OCI-M1 (cell line): Measurements from ENCODE around the gene BLMH.

ENCODE experiments used
- DNase-seq: peaks from one replicate; lab custom pipeline; 2025; lab: John Stamatoyannopoulos, UW

Gene BLMH, protein sequence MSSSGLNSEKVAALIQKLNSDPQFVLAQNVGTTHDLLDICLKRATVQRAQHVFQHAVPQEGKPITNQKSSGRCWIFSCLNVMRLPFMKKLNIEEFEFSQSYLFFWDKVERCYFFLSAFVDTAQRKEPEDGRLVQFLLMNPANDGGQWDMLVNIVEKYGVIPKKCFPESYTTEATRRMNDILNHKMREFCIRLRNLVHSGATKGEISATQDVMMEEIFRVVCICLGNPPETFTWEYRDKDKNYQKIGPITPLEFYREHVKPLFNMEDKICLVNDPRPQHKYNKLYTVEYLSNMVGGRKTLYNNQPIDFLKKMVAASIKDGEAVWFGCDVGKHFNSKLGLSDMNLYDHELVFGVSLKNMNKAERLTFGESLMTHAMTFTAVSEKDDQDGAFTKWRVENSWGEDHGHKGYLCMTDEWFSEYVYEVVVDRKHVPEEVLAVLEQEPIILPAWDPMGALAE

DNA sequence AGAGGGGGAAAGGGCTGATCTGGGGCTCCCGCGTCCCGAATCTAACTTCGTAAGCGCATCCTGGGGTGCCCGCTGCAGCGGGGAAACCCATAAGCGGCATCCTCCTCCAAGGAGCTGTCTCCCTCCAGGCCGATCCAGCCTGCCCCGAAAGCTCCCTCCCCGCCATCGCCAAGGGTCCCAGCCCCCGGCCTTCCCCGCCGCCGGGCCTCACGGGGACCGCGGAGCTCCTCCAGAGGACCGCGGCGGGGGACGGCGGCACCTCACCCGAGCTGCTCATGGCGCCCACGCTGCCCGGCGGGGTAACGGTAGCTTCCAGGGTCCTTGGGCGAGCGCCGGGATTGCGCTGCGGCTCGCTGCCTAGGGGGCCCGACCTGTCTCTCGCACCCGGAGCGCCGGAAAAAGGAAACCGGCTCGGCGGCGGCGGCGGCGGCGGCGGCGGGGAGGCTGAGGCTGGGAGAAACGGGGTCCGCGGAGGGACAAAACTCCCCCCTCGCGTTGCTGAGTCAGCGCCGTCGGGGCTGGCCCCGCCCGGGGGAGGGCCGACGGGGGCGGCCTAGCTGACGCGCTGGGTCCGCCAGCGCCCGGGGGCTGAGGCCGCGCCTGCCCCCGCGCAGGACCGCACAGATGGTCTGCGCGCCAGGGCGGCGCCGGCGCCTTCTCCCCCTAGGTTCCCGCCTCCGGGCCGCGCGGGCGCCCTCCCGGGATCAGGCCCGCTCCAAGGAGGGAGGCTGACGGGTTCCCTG is at the start of gene BLMH:
TSS of gene BLMH (minus strand) at position 402 of the 743 bp plus-strand sequence. CDS start at position 277, 125 bp downstream.
- peak; percentile 84 for DNase-seq

DNA sequence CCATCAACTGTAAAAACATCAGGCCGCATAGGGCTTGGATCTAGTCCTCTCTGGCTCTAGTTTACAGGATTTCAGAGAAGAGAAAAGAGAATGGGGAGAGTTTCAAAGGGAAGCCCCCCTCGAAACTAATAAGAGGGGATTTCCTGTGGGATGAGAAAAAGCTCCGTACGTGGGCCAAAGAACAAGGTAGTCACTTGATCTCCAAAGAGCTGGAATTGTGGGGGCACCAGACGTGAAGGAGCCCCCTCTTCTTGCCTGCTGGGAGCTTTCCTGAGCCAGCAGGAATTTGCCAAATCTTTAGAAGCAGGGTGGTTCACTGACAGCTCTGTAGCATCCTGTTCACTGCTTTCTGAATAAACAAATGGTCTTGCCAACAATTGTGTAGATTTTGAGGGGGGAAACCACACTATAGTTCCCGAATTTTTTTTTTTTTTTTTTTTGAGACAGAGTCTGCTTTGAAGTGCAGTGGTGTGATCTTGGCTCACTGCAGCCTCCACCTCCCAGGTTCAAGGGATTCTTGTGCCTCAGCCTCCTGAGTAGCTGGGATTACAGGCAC is 49.1 kb upstream of the BLMH start:
- no peak for DNase-seq

DNA sequence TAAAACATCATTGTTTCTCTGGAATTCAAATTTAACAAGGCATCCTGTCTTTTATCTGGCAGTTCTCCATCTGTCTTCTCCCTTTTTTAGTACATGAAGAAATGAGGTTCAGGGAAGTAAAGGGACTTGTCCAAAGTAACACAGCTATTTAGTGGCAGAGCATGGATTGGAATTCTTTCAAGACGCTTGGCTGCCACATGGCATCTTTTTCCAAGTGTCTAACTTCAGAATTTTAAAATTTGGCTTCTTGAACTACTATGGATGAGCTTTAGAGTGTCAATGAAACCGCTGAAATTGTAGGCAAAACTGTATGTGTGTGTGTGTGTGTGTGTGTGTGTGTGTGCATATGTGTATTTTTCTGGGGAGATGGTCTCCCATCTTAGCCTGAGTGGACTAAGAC is 47.3 kb upstream of the BLMH start:
- no peak for DNase-seq

DNA sequence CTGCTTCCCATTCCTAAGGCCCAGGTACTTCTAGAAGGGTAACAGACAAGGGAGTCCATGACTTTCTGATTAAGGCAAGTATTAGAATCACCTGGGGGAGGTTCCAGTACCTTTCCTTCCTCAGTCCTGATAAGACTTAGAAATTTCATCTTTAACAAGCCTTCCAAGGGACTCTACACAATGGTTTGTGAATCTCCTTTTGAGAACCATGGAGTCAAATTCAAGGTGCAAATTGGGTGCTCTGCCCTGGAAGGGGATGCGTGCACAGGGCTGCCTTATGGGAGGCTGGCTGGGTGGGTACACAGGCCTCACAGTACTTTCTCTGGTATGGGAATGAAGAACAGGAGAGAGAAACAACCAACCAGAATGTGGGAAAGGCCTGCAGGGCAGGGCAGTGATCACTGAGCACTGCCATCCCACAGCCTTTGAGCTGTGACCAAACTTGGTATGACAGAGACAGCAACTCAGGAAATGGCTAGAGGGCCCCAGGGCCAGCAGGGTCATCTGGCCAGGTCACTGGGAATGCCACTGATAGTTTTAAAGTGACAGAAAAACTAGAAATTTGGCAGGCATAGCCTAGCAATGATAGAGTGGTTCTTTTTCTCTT is 45.8 kb upstream of the BLMH start:
- no peak for DNase-seq

DNA sequence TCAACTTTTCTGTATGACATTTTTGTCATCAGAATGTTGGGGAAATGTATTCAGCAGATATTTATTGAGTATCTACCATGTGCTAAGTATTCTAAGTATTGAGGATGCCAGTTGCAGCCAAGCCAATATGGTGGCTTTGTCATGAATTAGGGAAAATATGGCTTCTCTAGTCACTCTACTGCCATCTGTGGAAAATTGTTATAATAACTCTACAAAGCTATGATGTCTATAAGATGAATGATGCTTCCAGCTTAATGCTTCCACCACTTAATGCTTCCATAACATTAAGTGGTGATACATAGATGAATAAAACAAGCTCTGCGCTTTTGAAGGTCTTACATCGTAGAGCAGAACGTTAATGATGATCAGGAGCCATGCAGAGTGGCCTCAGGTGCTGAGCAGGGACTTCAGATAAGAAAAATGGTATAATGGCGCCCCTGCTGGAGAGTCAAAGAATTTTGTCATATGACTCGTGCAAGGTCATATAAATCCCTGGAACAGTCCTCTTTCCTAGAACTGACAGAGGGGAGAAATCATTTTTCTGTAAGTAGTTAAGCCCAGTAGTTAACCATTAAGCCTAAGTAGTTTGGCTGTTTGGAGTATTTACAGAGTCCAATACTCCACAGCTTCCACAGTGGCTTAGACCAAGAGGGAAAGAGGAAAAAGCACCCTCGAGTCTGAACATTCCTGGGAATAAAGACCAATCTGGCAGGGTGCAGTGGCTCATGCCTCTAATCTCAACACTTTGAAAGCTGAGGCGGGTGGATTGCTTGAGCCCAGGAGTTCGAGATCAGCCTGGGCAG is 44.8 kb upstream of the BLMH start:
- peak; percentile 94 for DNase-seq

DNA sequence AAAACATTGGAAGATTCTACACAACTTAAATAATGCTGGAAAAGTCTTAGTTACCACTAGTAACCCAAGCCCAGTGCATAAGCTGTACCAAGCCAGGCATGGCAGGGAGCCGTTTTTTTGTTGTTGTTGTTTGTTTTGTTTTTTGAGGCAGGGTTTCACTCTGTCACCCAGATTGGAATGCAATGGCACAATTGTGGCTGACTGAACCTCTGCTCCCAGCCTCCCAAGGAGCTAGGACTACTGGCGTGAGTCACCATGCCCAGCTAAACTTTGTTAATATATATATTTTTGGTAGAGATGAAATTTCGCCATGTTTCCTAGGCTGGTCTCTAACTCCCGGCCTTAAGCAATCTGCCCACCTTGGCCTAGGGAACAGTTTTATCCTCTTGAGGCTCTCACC is 42.7 kb upstream of the BLMH start:
- DNase-seq: no peak

DNA sequence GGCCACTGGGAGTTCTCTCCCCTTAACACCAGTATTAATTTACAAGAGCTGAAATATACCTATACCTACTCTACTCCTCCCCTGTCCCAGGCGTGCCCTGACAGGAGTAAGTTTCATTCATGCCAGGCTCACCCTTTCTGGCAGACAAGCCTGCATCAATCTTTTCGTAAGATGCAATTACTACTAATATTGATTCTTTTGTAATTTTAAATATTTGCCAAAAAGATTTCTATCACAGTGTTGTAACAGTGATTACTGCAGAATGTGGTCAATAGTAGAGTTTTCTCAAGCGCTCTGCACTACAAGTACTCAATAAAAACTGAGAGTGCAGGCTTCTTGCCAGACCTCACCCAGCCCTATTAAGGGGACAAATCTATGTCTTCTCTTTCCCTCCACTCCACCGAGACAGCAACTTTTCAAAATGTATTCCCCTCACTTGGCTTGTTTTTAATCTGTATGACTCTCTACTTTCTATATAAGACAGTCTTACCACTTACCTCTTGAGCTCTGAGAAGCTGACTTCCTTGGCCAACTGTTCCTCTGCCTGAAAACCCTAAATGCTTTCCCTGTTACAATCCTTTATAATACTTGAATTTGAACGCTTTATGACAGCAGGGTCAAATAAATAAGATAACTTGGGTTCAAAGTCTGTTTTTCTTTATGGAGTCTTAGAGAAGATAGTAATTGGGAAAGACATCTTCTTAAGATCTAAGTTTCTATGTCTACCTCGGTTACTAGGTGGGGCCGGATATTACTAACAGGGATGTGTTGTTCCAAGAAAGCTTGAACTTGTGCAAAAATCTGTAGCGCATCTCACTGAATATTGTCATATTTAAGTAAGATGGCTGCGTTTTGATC is 42.0 kb upstream of the BLMH start, which contains the start of gene TMIGD1:
TSS of gene TMIGD1 (minus strand) at position 555 of the 858 bp plus-strand sequence. CDS start 1,924 bp downstream, outside the sequence.
- no peak for DNase-seq

DNA sequence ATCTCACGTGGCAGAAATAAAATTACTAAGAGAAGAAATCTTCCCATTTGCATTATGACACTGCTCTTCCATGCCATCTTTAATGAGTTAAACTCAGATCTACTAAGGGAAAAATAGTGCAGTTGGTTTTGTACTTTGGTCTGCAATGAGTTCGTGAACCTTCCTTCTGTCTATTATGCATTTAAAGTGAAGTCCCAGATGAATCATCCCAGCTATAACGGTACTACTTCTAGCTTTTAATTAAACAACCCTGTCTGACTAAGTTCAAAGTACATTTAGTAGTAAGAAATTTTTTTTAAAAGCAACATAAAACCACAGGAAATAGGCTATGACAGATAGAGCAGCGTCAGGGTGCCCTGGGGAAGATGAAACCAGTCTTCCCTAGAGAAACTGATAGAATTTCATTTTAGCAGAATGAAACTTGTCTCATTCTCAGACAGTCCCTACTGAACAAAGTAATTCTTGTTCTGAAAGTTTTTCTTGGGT is 40.4 kb upstream of the BLMH start:
- DNase-seq: peak; percentile 26

DNA sequence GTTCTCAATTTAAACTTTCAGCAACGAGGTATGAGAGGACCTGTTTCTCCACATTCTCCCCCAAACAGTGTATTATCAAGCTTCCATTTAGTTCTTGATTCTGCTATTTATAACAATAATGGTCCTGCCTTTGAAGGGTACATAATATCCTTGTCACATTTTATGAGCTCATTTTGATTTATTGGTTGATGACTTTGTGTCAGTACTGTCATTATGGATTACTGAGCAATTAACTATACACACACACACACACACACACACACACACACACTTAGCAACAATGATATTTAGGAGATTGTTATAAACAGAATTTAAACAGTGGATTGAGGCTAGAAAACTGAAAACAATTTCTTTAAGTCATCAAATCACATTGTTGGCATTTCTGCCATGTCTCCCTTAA is 35.1 kb upstream of the BLMH start:
- no peak for DNase-seq

DNA sequence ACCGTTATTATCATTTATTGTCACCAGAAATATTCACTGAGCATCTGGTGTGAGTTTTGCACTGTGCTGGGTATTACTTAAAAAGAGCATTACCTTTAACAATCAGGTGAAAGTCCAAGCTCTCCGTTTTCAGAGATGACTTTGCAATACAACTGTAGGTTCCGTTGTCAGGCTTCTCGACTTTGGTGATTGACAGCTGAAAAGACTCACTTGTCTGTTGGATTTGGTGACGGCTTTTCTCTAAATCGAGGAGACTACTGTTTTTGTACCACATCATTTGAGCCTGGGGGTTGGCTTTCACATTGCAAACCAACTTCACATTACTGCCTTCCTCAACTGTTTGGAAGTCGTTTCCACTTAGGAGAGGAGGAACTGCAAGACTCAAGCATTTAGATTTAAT is 33.0 kb upstream of the BLMH start:
- no peak for DNase-seq

DNA sequence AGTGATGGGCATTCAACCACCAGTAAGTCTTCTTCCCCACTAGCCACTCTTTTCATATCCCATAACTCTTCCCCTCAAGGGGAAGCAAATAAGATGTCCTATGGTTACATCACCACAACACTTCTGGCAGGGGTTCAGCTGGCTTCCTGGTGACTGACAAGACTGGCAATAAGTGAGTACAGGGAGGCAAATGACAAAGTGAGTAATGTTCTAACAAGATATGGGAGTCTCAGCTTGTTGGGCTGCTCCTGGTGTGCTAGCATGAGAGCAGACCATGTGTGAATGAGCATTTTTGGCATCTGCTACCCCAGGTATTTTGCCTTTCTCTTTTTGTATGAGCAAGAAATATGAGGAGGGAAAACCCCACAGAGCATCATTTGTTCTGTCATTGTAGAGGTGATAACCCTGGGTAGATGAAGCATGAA is 32.2 kb upstream of the BLMH start:
- peak; percentile 86 for DNase-seq

DNA sequence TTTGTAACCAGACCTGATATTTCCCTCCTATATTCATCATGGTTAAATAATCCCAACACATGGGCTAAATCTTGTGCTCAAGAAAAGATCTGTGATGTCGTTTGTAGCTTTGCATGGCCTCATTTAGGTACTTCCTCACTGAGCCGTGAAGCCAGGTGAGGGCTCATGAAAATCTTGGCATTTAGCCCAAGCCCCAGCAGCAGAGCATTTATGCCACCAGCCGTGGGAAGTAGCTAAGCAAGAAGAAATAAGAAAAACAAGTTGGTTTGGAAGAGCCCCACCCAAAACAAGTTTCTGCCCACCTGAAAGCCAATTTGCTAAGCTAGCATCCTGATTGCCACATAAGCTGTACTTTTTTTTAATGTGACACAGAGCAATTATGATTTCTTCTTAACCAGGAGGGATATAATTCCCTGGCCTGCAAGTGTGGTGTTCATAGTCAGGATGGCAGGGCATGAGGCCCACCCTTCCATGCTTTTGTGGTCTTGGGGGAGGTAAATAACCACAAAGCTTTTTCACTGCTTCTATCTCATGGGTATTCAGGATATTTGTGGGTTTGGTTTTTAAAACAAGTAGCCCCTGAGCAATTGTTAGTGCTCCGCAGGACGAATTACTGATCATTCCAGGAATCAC is 31.6 kb upstream of the BLMH start:
- DNase-seq: peak; percentile 79

DNA sequence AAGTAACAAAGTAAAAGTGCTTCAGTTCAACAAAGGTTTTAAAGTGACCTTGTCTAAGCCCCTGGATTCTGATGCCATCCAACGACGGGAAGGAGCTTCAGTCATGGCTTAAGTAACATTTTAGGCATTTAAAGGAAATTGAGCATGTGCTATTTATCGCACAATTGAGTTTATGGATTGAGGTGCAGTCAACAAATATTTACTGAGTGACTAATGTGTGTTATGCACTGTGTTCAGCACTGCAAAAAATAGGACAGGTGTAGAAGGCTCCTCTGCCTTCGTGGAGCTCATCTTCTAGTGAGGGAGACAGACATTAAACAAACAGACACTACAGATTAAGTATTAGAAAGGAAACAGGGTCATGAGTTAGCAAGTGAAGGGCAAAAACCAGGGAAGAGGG is 29.6 kb upstream of the BLMH start:
- no peak for DNase-seq

DNA sequence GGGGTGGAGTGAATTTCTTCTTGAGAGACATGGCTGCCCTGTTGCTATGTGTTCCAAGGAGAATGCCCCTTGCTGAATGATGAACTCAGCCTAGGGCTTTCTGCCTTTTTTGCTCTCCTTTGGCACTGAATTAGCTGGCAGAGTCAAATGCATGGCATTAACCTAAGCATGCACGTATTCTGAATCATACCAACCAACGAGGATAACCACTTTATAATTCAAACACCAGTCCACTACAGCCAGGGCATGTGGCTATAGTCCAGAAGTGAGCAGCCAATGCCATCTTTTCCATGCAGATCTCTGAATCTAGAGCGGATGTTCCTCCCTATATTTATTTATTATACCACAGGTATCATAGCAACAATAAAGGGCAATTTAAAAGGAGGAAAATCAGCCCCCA is 26.4 kb upstream of the BLMH start:
- DNase-seq: no peak

DNA sequence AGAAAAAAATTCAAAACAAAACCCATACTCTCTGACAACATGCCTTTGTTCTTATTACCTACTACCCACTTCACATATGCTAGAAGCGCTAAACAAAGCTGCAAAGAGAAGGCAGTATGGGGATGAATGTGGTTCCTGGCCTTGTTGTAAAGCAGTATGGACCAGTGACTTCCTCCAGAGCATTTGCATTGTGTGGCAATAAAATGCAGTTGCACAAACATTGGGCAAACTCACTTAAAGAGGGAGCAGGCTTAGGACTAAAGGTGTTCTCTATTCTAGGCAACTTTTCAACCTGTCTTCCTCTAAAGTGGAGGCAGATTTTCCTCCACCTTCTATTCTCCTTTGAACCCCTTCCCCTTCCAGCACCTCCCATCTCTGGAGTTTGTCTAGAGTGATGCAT is 25.0 kb upstream of the BLMH start:
- DNase-seq: no peak

DNA sequence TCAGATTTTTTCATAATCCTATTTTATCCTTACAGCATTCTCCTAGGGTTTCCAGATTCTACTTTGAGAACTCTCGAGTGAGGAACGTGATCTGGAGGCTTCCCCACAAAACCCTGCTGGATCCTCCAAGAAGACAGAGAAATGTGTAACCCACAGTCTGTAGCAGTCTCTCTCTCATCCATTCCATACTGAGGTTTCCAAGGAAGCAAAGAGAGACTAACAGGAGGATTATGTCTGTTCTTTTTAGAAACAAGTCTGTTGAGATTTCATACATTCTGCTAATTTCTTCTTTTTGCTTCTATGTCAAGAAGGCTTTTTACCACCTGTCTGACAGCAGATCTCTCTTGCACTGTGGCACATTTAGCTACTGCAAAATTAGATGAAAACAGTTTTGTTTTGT is 23.4 kb upstream of the BLMH start:
- no peak for DNase-seq

DNA sequence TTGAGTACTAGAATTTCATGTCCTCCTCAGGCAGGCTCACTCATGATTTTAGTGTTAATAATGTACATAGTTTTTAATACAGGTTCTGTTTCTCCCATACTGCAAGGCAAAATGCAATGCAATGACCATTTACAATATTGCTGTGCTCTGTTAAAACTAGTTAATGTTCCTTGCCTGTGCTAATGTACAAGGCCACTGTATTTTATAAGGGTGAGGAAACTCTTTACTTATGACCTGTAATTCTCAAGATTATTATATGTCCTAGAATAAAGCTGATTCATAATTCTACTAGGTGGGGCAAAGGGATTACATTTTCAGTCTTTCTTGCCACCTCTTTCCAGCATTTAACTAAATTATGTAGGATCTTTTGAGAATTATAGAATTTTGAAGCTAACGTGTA is 22.7 kb upstream of the BLMH start:
- no peak for DNase-seq

DNA sequence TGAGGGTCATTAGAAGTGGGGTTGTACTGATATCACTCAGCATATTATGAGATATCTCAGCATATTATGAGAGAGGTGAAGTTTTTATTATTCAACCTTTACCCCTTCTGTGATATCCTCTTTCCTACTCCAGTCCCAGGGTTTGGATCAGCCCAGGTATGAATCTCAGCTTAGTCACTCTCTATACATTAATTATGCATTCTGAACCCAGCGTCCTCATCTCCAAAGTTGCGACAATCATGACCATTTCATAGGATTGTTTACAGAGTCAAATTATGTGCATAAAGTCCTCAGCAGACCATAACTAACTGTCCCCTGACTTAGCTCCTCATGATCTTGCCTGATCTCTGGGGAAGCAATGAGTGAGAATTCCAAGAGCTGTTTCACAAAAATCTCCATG is 20.5 kb upstream of the BLMH start:
- DNase-seq: no peak

DNA sequence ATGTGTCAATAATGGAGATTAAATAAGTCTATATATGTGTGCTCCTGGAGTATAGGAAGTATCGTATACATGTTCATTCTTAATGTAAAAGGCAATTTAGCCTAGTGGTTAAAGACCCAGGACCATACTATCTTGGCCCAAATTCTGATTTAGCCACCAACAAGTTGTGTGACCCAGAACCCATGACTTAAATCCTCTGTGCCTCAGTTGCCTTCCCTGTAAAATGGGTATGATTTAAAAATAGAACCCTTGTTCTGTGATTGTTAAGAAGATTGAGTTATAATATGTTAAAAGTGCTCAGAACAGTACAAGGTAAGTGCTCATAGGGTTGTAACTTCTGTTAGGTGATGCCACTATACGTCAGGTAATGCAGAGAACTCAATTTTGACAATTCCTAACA is 18.8 kb upstream of the BLMH start:
- no peak for DNase-seq

DNA sequence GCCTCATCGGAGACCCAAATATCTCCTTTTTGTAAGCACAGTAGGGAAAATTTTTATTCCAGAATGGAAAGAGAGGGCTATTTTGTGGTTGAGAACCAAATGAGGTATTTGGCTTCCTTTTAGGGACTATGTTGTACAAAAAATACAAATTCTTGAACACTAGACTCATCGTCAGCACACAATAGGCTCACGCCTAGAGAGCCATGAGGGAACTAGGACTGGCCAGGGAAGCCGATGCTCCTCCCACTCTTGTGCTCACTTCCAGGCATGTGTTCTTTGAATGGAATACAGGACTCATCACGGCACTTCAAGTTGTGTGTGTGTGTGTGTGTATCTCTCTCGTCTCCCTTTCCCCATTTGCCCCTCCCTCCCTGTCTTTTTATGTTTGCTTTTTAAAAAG is 17.8 kb upstream of the BLMH start:
- DNase-seq: no peak
